ENCODE results near the gene RFLNA. TPM values are rescaled to one million over a fixed set of nuclear protein-coding genes. Genes with fewer than 3 reads are reported as not detected.

RFLNA gene
- total RNA-seq, 2 donors from 2014 or later, result 0.41 to 0.59 TPM

GRCh38 chr12:124361074-124361970 lies 66.4 kb downstream of the RFLNA start:
- Histone ChIP-seq H3K4me1 (peaks cover 0 to 62% of the 10 kb centered on the region in 2 donors), H3K9me3 (no peaks in the 10 kb centered on the region), H3K36me3 (peaks cover 64% of the 10 kb centered on the region), H3K27ac (peak overlapping the region in 1 of 2 donors; percentile 80), H3K4me3 (no peak overlapping the region), H3K27me3 (no peaks in the 10 kb centered on the region)
- no peak for DNase-seq (ENCODE audit: low spot score)
- TF ChIP-seq, protein P1, sequence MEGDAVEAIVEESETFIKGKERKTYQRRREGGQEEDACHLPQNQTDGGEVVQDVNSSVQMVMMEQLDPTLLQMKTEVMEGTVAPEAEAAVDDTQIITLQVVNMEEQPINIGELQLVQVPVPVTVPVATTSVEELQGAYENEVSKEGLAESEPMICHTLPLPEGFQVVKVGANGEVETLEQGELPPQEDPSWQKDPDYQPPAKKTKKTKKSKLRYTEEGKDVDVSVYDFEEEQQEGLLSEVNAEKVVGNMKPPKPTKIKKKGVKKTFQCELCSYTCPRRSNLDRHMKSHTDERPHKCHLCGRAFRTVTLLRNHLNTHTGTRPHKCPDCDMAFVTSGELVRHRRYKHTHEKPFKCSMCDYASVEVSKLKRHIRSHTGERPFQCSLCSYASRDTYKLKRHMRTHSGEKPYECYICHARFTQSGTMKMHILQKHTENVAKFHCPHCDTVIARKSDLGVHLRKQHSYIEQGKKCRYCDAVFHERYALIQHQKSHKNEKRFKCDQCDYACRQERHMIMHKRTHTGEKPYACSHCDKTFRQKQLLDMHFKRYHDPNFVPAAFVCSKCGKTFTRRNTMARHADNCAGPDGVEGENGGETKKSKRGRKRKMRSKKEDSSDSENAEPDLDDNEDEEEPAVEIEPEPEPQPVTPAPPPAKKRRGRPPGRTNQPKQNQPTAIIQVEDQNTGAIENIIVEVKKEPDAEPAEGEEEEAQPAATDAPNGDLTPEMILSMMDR (IDR thresholded peaks at IDR 0.05), result no peak

DNA sequence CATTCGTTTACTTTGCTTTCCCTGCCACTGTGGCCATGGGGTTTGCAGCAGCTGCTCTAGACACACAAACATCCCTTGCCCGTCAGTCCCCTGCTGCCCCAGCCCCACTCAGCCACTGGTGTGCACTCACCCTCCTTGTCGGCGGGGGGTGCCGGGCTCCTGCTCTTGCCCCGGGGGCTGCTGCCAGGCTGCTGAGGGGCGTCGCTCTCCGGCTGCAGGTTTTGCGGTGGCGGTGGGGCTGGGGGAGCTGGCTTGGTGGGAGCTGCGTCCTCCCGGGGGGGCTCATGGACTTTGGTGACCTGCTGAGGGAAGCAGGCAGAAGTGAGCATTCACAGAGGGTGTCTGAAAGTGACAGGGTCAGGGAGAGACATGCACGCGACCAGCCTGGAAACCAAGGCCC lies 67.1 kb downstream of the RFLNA start:
- H3K27me3 ChIP-seq, result no peaks in the 10 kb centered on the region
- TF ChIP-seq, protein P1 (IDR thresholded peaks at IDR 0.05), result no peak
- no peak for DNase-seq (ENCODE audit: low spot score)
- H3K4me1 ChIP-seq, result peaks cover 0 to 62% of the 10 kb centered on the region in 2 donors
- H3K27ac ChIP-seq, result peak overlapping the region in 1 of 2 donors; percentile 80
- H3K4me3 ChIP-seq, result no peak overlapping the region
- no peaks in the 10 kb centered on the region for H3K9me3 ChIP-seq
- H3K36me3 ChIP-seq, result peaks cover 57% of the 10 kb centered on the region

DNA sequence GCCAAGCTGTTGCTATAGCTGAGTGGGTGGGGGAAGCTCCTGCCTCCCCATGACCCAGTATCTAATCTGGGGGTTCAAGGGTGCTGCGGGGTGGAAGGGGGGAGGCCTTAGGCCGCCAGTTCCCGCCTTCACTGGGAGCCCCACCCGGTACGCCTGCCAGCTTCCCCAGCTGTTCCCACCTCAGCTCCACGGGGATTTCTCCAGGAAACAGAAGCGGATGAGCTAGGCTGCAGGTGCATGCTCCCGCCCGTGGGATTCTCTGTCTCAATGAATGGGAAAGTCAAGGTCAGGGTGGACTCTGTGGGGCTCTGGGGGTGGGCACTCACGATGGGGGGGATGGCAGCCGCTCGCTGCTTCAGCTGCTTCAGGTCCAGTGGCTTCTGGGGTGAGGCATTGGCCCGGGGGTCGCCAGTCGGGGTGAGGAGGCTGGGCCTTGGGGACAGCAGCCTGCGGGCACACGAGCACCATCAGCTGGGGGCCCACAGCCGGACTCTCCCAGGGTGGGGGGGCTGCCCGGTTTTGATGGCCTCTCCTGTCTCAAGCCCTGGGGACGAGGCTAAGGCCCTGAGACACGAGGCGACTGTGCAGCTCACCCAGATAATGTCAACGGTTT lies 68.6 kb downstream of the RFLNA start:
- H3K4me1 ChIP-seq, result peaks cover 0 to 76% of the 10 kb centered on the region in 2 donors
- H3K9me3 ChIP-seq, result no peaks in the 10 kb centered on the region
- no peaks in the 10 kb centered on the region for H3K27me3 ChIP-seq
- peak overlapping the region; percentile 23 to 58 for H3K27ac ChIP-seq
- H3K36me3 ChIP-seq, result peaks cover 48% of the 10 kb centered on the region
- H3K4me3 ChIP-seq, result no peak overlapping the region
- TF ChIP-seq, protein P1 (IDR thresholded peaks at IDR 0.05), result no peak
- DNase-seq (ENCODE audit: low spot score), result no peak

DNA sequence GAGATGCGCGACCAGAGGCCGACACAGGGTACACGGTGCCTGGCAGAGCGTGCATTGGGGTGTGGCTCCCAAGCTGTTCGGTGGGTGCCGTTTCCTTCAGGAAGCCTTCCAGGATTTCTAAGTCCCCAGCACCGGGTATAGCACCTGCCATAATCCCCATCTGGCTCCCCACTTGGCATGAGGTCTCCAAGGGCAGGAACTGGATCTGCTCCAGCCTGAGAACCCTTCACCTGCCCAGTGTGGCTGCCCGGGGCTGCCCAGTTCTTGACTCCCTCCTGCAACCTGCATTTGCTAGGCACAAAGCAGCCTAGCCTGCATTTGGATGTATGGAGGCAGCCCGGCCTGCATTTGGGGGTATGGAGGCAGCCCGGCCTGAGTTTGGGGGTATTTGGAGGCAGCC lies 69.7 kb downstream of the RFLNA start:
- Histone ChIP-seq H3K4me3 (no peak overlapping the region), H3K4me1 (peaks cover 0 to 76% of the 10 kb centered on the region in 2 donors), H3K27ac (peak overlapping the region in 1 of 2 donors; percentile 58), H3K36me3 (peaks cover 41% of the 10 kb centered on the region), H3K9me3 (no peaks in the 10 kb centered on the region), H3K27me3 (no peaks in the 10 kb centered on the region)
- TF ChIP-seq, protein P1 (IDR thresholded peaks at IDR 0.05), result no peak
- no peak for DNase-seq (ENCODE audit: low spot score)

Small RNAs within 50 kb of the gene (microRNA-seq; reads per million reads assigned to microRNA genes)
- 0 to 0.71 reads per million in 2 donors for gene MIR6880 (ENCODE audit: borderline number of aligned reads in 2 of 2, borderline replicate concordance in 1 of 2)

Data from right atrium auricular region (tissue), 2 donors.